HG03103 (cell line): Measurements from ENCODE around the gene STEAP2.
"Not testable (repeated sequence)": the region's sequence is repeated elsewhere in the genome, so short reads cannot be mapped to it uniquely, and the experiment has no call there.

Source experiments
- ATAC-seq: cut with Tn5 transposase; IDR thresholded peaks from one replicate; pipeline ENCODE4 v1.9.1; 2021; ENCODE audit warnings: low read depth; ENCODE audit not compliant: unreplicated experiment

STEAP2 gene

DNA sequence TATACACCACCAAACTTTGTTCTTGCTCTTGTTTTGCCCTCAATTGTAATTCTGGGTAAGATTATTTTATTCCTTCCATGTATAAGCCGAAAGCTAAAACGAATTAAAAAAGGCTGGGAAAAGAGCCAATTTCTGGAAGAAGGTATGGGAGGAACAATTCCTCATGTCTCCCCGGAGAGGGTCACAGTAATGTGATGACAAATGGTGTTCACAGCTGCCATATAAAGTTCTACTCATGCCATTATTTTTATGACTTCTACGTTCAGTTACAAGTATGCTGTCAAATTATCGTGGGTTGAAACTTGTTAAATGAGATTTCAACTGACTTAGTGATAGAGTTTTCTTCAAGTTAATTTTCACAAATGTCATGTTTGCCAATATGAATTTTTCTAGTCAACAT lies 20.9 kb downstream of the STEAP2 start:
- ATAC-seq = no peak

DNA sequence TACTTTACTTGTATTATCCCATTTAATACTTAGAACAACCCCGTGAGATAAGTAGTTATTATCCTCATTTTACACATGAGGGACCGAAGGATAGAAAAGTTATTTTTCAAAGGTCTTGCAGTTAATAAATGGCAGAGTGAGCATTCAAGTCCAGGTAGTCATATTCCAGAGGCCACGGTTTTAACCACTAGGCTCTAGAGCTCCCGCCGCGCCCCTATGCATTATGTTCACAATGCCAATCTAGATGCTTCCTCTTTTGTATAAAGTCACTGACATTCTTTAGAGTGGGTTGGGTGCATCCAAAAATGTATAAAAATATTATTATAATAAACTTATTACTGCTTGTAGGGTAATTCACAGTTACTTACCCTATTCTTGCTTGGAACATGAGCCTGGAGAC lies 22.0 kb downstream of the STEAP2 start:
- ATAC-seq = no peak

DNA sequence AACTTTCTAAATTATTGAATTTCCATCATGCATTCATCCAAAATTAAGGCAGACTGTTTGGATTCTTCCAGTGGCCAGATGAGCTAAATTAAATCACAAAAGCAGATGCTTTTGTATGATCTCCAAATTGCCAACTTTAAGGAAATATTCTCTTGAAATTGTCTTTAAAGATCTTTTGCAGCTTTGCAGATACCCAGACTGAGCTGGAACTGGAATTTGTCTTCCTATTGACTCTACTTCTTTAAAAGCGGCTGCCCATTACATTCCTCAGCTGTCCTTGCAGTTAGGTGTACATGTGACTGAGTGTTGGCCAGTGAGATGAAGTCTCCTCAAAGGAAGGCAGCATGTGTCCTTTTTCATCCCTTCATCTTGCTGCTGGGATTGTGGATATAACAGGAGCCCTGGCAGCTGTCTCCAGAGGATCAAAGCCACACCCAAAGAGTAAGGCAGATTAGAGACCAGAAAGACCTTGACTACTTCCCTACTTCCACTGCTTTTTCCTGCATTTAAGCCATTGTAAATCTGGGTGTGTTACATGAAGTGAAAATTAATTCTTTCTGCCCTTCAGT lies 25.3 kb downstream of the STEAP2 start:
- no peak for ATAC-seq

DNA sequence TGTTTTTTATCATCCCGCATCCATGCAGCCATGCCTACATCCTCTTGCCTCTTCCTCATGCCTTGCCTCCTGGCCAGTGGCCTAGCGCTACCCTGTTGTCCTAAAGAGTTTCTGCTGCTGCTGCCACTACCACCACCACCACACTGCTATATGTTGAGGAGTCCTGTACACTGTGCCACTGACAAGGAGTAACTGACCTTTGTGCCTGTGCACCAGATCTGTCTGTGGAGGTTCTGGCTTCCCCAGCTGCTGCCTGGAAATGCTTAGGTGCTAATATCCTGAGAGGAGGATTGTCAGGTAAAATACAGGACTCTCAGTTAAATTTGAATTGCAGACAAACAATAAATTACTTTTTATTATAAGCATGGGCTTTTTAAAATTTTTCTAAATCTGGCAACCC lies 26.5 kb downstream of the STEAP2 start:
- ATAC-seq = no peak

DNA sequence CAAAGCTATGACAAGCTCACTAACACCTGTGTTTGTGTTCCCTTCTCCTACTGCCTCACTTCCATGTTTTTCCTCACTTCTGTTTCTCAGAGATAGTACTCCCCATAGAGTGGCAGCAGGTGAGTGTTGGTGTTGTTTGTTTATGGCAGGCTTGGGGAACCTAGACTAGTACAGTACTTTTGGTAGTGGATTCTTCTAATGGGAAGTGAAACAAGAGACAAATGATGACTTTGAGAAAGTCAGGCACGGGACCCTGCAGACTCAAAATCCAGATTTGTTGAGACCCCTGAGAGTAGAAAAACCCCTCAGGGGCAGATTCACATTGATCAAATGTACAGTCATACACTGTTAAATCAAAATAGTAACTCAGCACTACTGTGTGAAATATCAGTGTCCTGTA lies 27.0 kb downstream of the STEAP2 start:
- ATAC-seq = no peak

DNA sequence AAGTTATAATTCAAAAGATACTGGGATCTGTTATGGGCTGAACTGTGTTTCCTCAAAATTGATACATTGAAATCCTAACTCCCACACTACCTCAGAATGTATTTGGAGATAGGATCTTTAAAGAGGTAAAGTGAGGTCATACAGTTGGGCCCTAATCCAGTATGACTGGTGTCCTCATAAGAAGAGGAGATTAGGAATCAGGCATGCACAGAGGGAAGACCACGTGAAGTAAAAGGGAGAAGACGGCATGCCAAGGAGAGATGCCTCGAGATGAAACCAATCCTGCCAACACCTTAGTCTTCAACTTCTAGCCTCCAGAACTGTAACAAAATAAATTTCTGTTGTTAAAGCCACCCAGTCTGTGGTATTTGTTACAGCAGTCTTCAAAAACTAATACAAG lies 27.5 kb downstream of the STEAP2 start:
- no peak for ATAC-seq

DNA sequence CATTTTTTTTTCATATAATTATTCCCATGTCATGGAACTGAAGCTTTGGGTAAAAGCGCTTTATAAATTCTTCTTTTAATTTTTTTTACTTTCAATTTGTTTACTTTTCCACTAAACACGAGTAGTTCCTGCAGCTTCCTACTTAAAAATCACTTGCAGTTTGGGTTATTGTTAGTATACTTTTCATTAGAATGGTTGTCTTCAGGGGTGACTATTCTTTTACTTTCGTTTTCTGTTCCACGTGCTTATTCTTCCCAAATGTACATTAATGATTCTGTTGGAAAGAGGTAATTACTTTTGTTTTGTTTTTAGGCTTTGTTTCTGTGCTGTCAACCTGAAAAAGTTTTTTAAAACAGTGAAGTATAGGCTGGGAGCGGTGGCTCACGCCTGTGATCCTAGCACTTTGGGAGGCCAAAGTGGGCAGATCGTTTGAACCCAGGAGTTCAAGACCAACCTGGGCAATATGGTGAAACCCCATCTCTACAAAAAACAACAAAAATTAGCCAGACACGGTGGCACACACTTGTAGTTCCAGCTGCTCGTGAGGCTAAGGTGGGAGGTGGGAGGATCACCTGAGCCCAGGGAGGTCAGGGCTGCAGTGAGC lies 28.2 kb downstream of the STEAP2 start:
- no peak for ATAC-seq

DNA sequence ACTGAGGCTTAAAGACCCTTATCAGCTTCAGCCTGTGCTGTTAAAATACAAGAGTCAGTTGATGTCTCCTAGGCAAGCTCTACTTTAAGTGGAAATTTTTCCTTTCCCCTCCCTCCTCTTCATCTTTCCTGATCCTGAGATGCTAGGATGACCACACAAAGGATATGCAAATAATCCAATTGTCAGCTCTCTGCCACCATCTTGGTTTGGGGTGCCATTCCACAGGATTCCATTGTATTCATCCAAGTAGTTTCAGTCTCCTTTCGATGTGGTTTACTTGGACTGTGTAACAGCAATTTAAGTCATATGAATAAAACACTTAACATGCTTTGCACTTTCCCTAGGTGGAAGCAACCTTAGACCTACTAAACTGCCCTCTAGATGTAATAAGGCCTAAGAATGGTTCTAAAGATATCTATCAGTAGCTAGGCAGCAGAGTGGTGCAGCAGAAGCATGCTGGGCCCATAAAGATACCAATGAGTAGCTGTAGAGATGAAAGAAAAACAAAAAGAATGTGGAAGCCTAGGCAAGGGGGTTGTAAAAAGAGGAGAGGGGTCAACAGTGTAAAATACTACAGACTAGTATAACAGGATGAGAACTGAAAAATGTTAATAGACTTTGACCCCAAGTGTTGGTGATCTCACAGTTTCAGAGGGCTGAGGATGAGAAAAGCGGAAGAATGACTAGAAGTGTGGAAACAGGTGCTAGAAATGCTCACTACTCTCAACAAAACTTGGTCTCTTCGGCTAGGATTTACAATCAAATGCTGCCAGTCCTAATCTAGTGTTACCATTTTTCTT lies 31.0 kb downstream of the STEAP2 start:
- ATAC-seq = peak; percentile 34

DNA sequence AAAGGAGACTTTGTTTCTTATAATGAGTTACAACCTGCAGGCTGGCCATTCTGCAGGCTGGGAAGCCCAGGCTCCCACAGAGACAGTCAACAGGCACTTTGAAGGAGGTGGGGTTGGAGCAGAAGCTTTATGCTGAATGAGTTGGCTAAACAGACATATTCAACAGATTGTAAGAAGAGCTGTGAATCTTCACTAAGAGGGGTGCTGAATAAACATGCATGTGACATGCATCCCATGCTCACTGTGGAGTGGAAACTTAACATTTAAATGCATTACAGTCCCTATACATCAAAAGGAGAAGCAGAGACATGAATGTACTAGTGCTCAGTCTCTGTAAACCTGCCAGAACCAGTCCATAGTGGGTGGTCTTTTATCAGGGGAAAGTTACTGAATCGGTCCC lies 32.0 kb downstream of the STEAP2 start:
- no peak for ATAC-seq

DNA sequence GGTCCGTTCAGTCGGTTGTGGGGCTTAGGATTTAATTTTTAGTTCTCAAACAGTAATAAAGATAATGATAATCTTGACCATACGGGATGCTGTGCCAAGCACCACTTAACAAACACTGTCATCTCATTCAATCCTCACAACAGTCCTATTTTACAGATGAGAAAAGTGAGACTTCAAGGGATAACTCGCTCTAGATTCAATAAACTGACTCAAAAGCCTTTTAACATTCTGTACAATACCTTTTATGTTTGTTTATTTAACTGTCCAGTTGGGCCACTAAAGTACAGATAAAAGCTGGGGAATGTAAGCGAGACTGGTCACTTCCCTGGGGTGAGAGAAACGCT lies 33.0 kb downstream of the STEAP2 start:
- ATAC-seq = no peak

DNA sequence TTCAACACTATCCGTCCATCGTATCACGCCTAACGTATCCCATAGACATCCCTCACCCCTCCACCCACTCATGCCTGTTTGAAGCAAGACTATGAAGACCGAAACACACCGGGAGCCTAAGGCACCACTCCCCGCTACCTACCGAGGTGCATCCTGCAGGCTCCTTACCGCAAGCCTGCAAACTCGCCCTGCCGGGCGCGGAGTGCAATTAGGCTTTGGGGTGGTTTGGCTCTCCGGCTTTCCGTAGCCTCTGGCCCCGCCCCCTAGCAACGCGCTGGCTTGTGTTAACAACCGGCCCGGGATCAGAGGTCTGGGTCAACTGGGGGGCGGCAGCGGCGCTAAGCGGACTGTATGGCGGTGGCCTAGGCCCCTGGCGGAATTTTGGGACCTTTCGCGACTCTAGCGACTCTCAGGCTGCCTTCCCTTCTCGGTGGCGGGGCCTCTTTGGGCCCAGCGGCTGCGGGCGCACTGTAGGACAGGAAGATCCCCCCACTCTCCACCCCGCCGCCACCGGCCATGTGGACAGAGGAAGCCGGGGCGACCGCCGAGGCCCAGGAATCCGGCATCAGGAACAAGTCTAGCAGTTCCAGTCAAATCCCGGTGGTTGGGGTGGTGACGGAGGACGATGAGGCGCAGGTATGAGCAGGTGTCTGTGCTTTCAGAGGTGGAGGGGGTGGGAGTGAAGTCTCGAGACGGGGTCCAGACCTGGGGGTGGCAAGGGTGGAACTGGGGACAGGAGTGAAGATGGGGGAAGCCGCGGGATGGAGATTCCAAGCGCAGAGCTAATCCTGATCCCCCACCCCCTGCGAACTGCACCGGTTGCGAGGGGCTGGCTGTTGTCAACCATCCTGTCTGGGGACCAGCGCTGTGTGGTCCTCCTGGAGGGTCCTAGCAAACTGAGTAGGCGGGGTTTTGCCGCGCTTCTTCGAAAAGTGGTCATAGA lies 33.6 kb downstream of the STEAP2 start, which contains the start of gene CFAP69:
TSS of gene CFAP69 (plus strand) at position 266 of the 943 bp plus-strand sequence. CDS start at position 517, 251 bp downstream.
- ATAC-seq = peak; percentile 91

DNA sequence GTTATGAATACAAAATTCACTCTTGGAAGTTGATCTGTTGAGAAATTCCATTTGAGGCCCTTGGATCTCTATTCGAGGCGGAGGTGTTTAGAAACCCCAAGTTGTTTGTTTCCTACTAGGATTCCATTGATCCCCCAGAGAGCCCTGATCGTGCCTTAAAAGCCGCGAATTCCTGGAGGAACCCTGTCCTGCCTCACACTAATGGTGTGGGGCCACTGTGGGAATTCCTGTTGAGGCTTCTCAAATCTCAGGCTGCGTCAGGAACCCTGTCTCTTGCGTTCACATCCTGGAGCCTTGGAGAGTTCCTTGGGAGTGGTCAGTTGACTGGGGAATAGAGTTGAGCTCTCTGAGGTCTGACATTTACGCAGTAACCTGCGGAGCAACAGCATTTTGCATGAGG lies 34.6 kb downstream of the STEAP2 start:
- ATAC-seq = no peak

DNA sequence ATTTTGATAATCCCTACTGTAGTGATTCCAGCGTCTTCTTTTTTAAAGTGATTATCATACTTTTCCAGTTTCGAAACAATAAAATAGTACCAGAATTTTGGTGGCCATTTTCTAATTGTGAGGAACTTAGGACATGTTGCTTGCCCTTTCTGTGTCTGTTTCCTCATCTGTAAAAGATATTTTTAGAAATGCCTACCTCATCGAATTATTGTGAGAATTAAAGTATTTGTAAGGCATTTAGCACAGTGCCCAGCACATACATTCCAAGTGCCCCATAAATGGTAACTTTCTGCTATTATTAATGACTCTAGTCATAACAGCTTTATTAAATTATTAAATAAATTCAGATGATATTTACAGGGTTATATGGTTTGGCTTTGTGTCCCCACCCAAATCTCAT lies 37.2 kb downstream of the STEAP2 start:
- no peak for ATAC-seq

DNA sequence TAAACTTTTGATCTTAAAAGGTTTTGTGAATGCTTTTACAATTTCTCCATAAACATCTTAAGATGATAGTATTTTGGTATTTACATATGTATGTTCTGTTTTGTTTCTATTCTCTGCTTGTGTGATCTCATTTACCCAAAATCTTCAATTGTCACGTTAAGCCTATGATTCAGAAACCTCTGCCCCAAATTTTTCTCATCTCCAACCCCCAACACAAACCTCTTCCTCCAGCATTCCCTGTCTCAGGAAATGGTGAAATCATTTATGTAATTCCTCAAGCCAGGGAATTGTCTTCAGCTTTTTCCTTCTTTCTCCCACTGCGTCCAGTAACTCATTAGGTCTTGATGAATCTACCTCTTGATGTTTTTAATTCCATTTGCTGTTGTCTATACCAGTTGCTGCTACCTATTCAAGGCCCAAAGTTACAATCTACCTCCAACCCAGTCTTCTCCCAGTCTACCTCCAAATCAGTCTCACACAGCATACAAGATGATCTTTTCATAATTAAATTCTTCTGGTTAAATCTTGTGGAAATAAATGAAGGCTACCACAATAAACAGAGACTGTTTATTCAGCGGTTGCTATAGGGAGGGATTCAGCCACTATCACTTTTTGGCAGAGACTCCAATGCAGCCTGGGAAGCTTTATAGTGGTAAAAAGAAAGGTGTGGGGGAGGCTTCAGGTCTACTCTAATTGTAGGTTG lies 39.2 kb downstream of the STEAP2 start:
- no peak for ATAC-seq

DNA sequence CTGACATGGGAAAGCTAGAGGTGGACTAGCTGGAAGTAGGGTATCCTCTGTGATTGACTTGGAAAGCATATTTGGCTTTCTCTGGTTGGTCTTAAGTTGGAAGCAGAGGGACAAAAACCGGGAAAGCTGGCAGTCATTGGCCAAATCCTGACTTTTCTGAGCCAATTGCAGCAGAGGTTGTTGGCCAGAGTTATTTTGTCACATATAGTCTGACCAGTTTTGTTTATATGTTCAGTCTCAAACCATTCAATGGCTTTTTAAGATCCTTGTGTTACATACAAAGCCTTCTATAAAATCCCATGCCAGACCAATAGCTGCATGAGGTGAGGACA lies 39.7 kb downstream of the STEAP2 start:
- no peak for ATAC-seq

DNA sequence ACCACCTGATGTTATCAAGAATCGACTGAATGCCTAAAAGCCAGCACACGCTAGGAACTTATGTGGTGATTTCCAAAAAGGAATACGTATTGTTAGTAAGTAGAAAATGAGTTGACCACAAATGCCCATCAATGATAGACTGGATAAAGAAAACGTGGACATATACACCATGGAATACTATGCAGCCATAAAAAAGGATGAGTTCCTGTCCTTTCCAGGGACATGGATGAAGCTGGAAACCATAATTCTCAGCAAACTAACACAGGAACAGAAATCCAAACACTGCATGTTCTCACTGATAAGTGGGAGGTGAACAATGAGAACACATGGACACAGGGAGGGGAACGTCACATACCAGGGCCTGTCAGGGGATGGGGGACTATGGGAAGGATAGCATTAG lies 44.5 kb downstream of the STEAP2 start:
- not testable (repeated sequence) for ATAC-seq

DNA sequence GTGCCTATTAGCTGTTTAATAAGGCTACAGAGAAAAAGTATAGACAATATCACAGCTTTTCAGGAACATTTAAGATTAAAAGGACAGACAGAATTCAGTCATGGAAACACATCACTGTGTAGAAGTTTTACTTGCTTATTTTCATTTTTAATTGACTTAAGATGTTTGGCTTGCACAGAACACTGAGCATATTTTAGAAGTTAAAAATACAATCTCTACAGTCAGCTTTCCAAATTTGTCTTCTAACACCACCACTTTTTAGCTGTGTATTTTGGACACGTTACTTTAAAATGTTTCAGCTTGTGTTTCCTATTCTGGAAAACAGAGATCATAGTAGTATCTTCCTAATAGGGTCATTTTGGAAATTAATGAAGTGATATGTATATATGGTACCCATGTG lies 45.2 kb downstream of the STEAP2 start:
- ATAC-seq = no peak

DNA sequence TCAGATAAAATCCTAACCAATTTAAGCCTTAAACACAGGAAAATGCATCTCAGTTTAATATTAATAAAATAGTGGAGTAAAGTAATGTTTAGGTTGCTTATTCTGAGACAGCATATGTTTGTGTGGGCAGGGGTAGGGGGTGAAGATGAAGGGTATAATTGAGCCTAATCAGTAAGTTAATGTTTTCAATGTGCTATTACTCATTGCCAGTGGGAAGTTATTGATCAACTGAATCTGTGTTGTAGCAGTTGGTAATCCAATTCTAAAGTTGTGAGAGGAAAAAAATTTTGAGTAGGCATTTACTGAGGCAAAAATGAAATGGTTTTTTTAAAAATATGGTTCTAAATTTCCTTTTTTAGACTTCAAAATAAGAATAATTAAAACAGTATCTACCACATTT lies 49.9 kb downstream of the STEAP2 start:
- no peak for ATAC-seq

DNA sequence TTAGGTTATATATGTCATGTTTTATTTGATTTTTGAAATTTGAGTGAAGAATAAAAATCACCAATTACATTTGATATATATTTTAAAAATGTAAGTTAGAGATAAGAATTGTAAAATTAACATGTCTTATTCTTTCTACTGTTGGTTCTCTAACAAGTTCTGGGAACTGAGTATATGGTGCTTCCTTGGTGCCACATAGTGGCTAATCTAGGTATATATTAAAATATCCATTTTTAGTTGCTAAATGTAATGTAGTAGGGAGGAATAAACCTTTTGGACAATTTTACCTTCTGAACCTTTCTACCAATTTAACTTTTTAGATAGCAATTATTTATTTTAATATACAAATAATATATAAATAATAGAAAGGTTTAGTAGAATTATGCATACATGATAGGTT lies 50.9 kb downstream of the STEAP2 start:
- ATAC-seq = peak; percentile 90

DNA sequence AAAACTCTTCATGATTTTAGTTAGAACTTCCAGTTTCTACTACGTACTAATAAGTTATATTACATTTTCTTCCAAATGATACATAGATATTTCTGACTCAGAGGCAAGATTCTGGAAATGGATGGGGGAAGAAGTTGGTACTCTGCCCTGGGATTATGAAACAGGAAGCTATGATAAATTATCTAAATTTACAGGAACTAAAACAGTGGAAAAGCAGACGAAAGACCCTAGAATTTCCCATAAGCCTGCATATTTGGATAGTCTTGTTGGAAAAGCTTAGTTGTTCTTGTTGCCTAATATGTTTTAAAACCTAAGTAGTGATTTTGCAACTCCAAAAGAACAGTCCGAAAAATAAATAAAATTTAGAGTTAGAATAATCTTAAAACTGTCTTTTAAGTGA lies 55.3 kb downstream of the STEAP2 start:
- ATAC-seq = no peak
